A673 (cell line): Measurements from ENCODE around the gene AMH.

Experiments
- CTCF ChIP-seq: fragments of 300-800, 200-600 bp; sonication (generic); conservative IDR thresholded peaks from 2 replicates; pipeline ENCODE4 v1.5.1; 2017; ENCODE audit warnings: low read depth, mild to moderate bottlenecking, antibody characterized with exemption, low read length, moderate library complexity, mixed read lengths
- EZH2 ChIP-seq: fragments of 200-600 bp; sonication (generic); IDR thresholded peaks from 2 replicates; pipeline ENCODE4 v1.6.1; 2017; ENCODE audit warnings: borderline replicate concordance, low read depth, mild to moderate bottlenecking, mixed read lengths, antibody characterized with exemption, low read length; ENCODE audit not compliant: poor library complexity, severe bottlenecking

- no peak for TF ChIP-seq CTCF
- no peak for TF ChIP-seq EZH2
Observed at GRCh38 chr19:2280633-2281264, 31.6 kb downstream of the AMH start.
